Suppressor macrophage treated with lipopolysaccharide for 1 hour (primary cell): ENCODE results near the gene EID1.
A peak's percentile ranks its signal among the peaks of the same experiment; 100 is the strongest.
"Not testable (repeated sequence)": the region's sequence is repeated elsewhere in the genome, so short reads cannot be mapped to it uniquely, and the experiment has no call there.

Experiments
- DNase-seq, 3 donors: peaks; one replicate each; pipeline ENCODE4 v3.0.0-alpha.2; 2020 to 2022

The EID1 gene

GRCh38 chr15:48877630-48878595, at the start of gene EID1:
TSS of gene EID1 (plus strand) at chr15:48878134. CDS start at chr15:48878177, 43 bp downstream.
- DNase-seq = peak; percentile 96 to 98 (median 97)

- no peak for DNase-seq
Observed at GRCh38 chr15:48828471-48828870, 49.5 kb upstream of the EID1 start.

GRCh38 chr15:48828906-48829305, 49.0 kb upstream of the EID1 start:
- DNase-seq = no peak

DNA sequence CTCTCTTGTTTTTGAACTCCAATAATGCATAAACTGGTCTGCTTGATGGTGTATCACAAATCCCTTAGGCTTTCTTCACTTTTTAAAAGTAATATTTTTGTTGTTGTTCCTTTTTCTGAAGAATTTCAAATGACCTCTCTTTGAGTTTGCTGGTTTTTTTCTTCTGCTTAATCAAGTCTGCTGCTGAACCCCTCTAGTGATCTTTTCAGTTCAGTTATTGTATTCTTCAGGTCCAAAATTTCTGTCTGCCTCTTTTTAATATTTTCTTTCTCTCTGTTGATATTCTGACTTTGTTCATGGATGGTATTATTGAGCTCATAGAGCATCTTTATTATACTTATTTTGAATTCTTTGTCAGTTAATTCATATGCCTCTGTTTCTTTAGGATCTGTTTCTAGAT, 45.3 kb upstream of the EID1 start:
- DNase-seq = no peak

- DNase-seq = no peak
Observed at GRCh38 chr15:48833526-48834239, 44.3 kb upstream of the EID1 start.

GRCh38 chr15:48834756-48835155, 43.2 kb upstream of the EID1 start:
- DNase-seq = no peak

GRCh38 chr15:48842501-48842900, 35.4 kb upstream of the EID1 start:
- no peak for DNase-seq

- DNase-seq = no peak
Observed at GRCh38 chr15:48845123-48845522, 32.8 kb upstream of the EID1 start.

GRCh38 chr15:48850648-48851047, 27.3 kb upstream of the EID1 start:
- DNase-seq = no peak

- no peak for DNase-seq
Observed at GRCh38 chr15:48851956-48852355, 26.0 kb upstream of the EID1 start.

- DNase-seq = not testable (repeated sequence)
Observed at GRCh38 chr15:48854434-48854833, 23.5 kb upstream of the EID1 start.

GRCh38 chr15:48855501-48856440, 22.2 kb upstream of the EID1 start:
- DNase-seq = peak in 1 of 3 donors; percentile 11

- no peak for DNase-seq
Observed at GRCh38 chr15:48856942-48857341, 21.0 kb upstream of the EID1 start.

GRCh38 chr15:48858401-48858800, 19.5 kb upstream of the EID1 start:
- no peak for DNase-seq

- DNase-seq = no peak
Observed at GRCh38 chr15:48859426-48859825, 18.5 kb upstream of the EID1 start.

GRCh38 chr15:48861813-48862431, 16.0 kb upstream of the EID1 start:
- peak; percentile 72 to 85 (median 79) for DNase-seq

DNA sequence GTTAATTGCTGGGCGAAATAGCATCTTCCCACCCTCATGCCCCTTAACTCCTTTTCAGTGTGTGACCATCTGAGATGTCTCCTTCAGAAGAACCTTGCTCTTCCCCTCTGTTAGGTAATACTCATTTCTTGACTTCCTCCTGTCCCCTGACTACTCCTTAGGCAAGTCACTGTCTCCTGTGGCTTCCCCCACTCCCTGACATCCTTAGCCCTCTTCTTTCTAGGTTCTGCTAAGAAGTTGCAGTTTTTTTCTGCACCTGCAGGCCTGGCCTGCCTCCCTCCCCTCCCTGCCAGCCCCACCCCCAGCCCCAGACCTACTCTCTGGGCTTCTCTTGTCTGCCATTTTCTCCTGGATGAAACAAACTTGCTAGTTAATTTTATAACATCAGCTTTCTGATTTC, 15.2 kb upstream of the EID1 start:
- DNase-seq = no peak

GRCh38 chr15:48865370-48866079, 12.4 kb upstream of the EID1 start:
- DNase-seq = no peak

DNA sequence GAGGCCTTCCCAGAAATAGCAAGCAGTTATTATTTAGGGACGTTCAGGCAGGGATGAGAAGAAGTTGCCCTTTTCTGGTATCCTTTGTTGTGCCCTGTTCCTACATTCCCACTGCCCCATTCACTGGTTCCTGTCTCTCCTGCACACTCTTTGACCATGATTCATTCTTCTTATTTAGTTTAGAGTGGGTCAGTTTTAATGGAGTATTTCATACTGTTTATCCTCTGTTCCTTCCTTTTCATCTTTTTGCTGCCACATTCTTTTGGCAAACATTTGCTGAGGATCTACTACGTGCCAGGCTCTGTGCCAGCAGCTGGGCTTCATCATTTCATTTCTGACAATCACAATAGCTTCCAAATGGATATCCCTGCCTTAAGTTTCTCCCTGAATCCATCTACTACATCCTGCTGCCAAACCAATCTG, 11.8 kb upstream of the EID1 start:
- DNase-seq = no peak

DNA sequence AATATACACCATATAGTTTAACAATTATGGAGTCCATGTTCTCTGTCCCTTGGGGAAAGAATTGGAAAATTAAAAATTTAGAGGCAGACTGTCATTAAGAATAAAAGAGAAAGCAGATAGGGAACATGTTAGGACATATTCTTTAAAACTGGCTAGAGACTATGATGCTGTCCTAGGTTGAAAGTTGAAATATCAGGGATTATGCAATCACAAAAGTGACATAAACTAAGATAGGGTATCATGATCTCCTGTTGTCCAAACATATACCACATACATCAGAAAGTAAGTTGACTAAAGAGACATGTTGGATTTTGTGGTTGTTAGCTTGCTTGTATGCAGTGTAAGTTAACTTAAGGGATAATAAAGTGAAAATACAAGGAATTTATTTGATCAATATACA, 9.9 kb upstream of the EID1 start:
- DNase-seq = no peak

DNA sequence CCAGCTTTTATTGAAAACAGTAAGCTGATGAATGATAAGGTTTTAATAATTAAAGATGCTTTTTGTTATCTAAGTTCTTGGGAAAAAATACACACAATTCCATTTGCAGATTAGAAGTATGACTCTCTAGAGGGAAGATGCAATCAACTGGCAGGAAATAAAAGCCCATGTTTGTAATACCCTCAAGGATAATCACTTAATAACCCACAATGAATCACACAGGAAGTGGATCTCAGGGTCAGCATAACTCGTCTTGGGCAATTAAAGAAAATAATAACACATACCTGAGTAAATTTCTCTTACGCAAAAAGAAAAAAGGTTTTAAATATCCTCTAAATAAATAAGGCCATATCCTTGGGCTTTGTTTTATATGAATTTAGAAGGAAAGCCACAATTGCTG, 9.4 kb upstream of the EID1 start:
- no peak for DNase-seq

DNA sequence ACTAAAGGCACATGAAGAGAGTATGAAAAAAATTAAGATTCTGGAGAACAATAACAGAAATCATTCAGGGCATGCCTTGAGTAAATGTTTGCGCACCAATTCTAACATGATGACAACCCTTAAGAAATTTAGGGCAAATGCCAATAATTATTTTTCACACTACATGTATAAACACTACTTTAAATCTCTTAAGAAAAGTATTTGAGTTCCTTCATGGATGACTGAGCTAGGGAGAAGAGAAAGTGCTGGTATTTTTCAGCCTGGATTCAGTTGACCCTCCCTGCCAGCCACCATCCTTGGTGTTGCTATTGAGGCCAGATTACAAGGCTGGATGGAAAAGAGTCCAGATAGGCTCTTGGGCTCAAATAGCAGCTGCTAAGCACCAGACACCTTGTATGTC, 8.0 kb upstream of the EID1 start:
- DNase-seq = no peak
